GM06990 (cell line): ENCODE data around the gene PNMA1.

ENCODE experiments used
- DNase-seq: peaks from one replicate; pipeline ENCODE4 v3.0.0-alpha.2; 2011; ENCODE audit not compliant: insufficient read length; ENCODE audit errors: extremely low read depth
- H3K27me3 ChIP-seq: replicated peaks from 2 replicates; pipeline ENCODE4 v1.6.0; 2011; ENCODE audit warnings: low read length; ENCODE audit not compliant: control insufficient read depth, insufficient read depth
- H3K36me3 ChIP-seq: 2 replicates; pipeline ENCODE4 v1.5.1; 2011; ENCODE audit warnings: low read length; ENCODE audit not compliant: control insufficient read depth, insufficient read depth
- H3K4me3 ChIP-seq: replicated peaks from 2 replicates; pipeline ENCODE4 v1.5.1; 2011; ENCODE audit warnings: low read depth, mild to moderate bottlenecking, control low read depth, low read length
- TF ChIP-seq, protein P1 (sequence below): IDR thresholded peaks from 2 replicates; pipeline ENCODE4 v1.5.1; 2011; ENCODE audit warnings: low read length, control low read depth, mild to moderate bottlenecking, inconsistent platforms; ENCODE audit not compliant: insufficient read depth, poor library complexity, severe bottlenecking

PNMA1 gene

GRCh38 chr14:73751157-73751691 lies 37.0 kb upstream of the PNMA1 start:
- no peak for DNase-seq
- H3K4me3 ChIP-seq, result no peak overlapping the region
- H3K36me3 ChIP-seq, result peaks cover 5% of the 10 kb centered on the region; the same call in 1 of the 2 replicates
- TF ChIP-seq, protein P1, sequence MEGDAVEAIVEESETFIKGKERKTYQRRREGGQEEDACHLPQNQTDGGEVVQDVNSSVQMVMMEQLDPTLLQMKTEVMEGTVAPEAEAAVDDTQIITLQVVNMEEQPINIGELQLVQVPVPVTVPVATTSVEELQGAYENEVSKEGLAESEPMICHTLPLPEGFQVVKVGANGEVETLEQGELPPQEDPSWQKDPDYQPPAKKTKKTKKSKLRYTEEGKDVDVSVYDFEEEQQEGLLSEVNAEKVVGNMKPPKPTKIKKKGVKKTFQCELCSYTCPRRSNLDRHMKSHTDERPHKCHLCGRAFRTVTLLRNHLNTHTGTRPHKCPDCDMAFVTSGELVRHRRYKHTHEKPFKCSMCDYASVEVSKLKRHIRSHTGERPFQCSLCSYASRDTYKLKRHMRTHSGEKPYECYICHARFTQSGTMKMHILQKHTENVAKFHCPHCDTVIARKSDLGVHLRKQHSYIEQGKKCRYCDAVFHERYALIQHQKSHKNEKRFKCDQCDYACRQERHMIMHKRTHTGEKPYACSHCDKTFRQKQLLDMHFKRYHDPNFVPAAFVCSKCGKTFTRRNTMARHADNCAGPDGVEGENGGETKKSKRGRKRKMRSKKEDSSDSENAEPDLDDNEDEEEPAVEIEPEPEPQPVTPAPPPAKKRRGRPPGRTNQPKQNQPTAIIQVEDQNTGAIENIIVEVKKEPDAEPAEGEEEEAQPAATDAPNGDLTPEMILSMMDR, result no peak
- no peaks in the 10 kb centered on the region for H3K27me3 ChIP-seq

- Histone ChIP-seq H3K4me3 (no peak overlapping the region), H3K36me3 (peaks cover 3% of the 10 kb centered on the region; the same call in 1 of the 2 replicates), H3K27me3 (no peaks in the 10 kb centered on the region)
- TF ChIP-seq, protein P1, result no peak
- no peak for DNase-seq
These were observed 36.3 kb upstream of the PNMA1 start for GRCh38 chr14:73750531-73750901.

GRCh38 chr14:73749706-73750530 lies 35.7 kb upstream of the PNMA1 start:
- TF ChIP-seq, protein P1, result no peak
- H3K4me3 ChIP-seq, result no peak overlapping the region
- DNase-seq, result no peak
- peaks cover 3% of the 10 kb centered on the region; the same call in 1 of the 2 replicates for H3K36me3 ChIP-seq
- H3K27me3 ChIP-seq, result no peaks in the 10 kb centered on the region

GRCh38 chr14:73748858-73749357 lies 34.7 kb upstream of the PNMA1 start:
- no peak for DNase-seq
- no peaks in the 10 kb centered on the region for H3K27me3 ChIP-seq
- TF ChIP-seq, protein P1, result no peak
- peaks cover 5% of the 10 kb centered on the region; the same call in 1 of the 2 replicates for H3K36me3 ChIP-seq
- no peak overlapping the region for H3K4me3 ChIP-seq

GRCh38 chr14:73747379-73748211 lies 33.4 kb upstream of the PNMA1 start:
- TF ChIP-seq, protein P1, result no peak
- H3K4me3 ChIP-seq, result no peak overlapping the region

More at GRCh38 chr14:73747379-73748211, 33.4 kb upstream of the PNMA1 start:
- no peak for DNase-seq
- H3K27me3 ChIP-seq, result no peaks in the 10 kb centered on the region
- H3K36me3 ChIP-seq, result peaks cover 6% of the 10 kb centered on the region; the same call in 1 of the 2 replicates
